Mucosa of descending colon (tissue), 3 donors: ENCODE measurements around the gene TTC9. TPM values are rescaled to one million over a fixed set of nuclear protein-coding genes. Genes with fewer than 3 reads are reported as not detected.

ENCODE experiments used
- ATAC-seq: fragments of 200-7000 bp; cut with Tn5 transposase; one replicate; pipeline ENCODE4 v1.9.1; 2020; ENCODE audit warnings: mild to moderate bottlenecking, moderate library complexity
- DNase-seq, 3 donors: peaks; one replicate each; pipeline ENCODE4 v3.0.0-alpha.2; 2020
- H3K36me3 ChIP-seq: fragments of 200-600 bp; one replicate; pipeline ENCODE4 v1.8.0; 2021; ENCODE audit warnings: low read depth, mild to moderate bottlenecking
- H3K4me1 ChIP-seq: fragments of 200-600 bp; one replicate; pipeline ENCODE4 v1.8.0; 2021; ENCODE audit warnings: low read depth, mild to moderate bottlenecking
- H3K4me3 ChIP-seq: fragments of 200-600 bp; one replicate; pipeline ENCODE4 v1.8.0; 2021; ENCODE audit warnings: mild to moderate bottlenecking
- H3K9me3 ChIP-seq: fragments of 200-600 bp; one replicate; pipeline ENCODE4 v1.8.0; 2021; ENCODE audit warnings: mild to moderate bottlenecking
- intact Hi-C, 2 donors: fragments of 100-400 bp; cut with DNase I in 1 of 2; cut with micrococcal nuclease in 1 of 2; formaldehyde crosslinking; loops; one replicate each; pipeline versions ENCODE4 v1.11.0 to v1.11.1; 2022; cut with DNase I, micrococcal nuclease
- total RNA-seq, 3 donors: library from RNA; stranded (reverse); fragmentation: NEBNext Ultra II Directional in 2 of 3; extraction: Animal tissue kit (Norgen Biotek cat#: 25700) in 2 of 3; gene quantifications; one replicate each; pipeline versions ENCODE4 v1.2.1 to v1.2.4, GENCODE V29; 2021 to 2023
- TF ChIP-seq, protein P1 (sequence below): fragments of 200-600 bp; IDR thresholded peaks from one replicate; pipeline ENCODE4 v1.8.0; 2022; ENCODE audit warnings: antibody characterized with exemption, mild to moderate bottlenecking
- donor health status: DM: no; HTN: no; CAD: no; lungs with moderate emphysema.
- donor health status: DM: no; HTN: no; CAD: no.
- donor health status: DM: no; HTN: yes; CAD: no.

TTC9 gene
- total RNA-seq, 3 donors from 2014 or later: 0.20 to 0.63 (median 0.54) TPM

DNA sequence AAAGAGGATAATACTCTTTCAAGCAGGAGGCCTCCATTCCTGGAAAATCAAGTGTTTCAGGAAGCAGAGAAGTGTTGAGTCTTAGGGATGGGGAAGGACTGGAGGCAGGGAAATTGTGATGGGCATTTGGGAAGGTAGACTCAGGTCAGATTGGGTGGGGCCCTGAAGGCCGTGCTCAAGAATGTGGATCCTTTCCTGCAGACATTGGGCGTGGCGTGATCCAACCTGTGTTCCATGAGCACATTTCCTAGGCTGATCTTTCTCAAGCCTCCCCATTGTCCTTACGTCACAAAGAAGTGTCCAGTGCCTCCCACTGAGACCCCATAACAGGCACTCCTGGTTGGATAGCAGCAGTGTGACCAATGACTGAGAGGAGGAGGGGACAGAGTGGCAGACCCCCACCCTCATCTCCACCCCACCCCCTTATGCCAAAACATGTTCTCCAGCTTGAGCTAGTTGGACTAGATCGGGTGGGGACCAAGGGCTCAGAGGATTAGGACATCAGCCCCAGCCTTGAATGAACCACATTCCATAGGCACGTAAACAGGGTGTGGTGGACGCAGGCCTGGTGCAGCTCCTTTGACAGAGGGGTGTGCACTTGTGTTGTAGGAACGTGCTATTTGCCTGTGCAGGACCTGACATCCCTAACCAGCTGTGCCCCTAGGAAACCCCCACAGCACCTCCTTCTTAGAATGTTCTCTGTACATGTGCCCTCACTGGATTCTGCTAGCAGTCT, 76.8 kb downstream of the TTC9 start:
- DNase-seq: peak in 1 of 3 donors; percentile 5
- TF ChIP-seq, protein P1, sequence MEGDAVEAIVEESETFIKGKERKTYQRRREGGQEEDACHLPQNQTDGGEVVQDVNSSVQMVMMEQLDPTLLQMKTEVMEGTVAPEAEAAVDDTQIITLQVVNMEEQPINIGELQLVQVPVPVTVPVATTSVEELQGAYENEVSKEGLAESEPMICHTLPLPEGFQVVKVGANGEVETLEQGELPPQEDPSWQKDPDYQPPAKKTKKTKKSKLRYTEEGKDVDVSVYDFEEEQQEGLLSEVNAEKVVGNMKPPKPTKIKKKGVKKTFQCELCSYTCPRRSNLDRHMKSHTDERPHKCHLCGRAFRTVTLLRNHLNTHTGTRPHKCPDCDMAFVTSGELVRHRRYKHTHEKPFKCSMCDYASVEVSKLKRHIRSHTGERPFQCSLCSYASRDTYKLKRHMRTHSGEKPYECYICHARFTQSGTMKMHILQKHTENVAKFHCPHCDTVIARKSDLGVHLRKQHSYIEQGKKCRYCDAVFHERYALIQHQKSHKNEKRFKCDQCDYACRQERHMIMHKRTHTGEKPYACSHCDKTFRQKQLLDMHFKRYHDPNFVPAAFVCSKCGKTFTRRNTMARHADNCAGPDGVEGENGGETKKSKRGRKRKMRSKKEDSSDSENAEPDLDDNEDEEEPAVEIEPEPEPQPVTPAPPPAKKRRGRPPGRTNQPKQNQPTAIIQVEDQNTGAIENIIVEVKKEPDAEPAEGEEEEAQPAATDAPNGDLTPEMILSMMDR: no peak
- Histone ChIP-seq H3K4me1 (no peaks in the 10 kb centered on the region), H3K9me3 (no peaks in the 10 kb centered on the region), H3K4me3 (no peak overlapping the region), H3K36me3 (no peaks in the 10 kb centered on the region)
- intact Hi-C loops: no loop called here
- peak; percentile 59 for ATAC-seq

- Histone ChIP-seq H3K4me3 (no peak overlapping the region), H3K9me3 (no peaks in the 10 kb centered on the region), H3K4me1 (no peaks in the 10 kb centered on the region), H3K36me3 (no peaks in the 10 kb centered on the region)
- intact Hi-C loops: no loop called here
- TF ChIP-seq, protein P1: no peak
- DNase-seq (no peak), ATAC-seq (no peak)
Observed at GRCh38 chr14:70721542-70721941, 79.8 kb downstream of the TTC9 start.

- H3K4me3 ChIP-seq: no peak overlapping the region
- H3K4me1 ChIP-seq: no peaks in the 10 kb centered on the region
- H3K36me3 ChIP-seq: no peaks in the 10 kb centered on the region
- TF ChIP-seq, protein P1: no peak
- no peaks in the 10 kb centered on the region for H3K9me3 ChIP-seq
- intact Hi-C loops: no loop called here
- no peak for ATAC-seq
- no peak for DNase-seq
Observed at GRCh38 chr14:70722418-70722817, 80.7 kb downstream of the TTC9 start.

- ATAC-seq (no peak), DNase-seq (no peak)
- Histone ChIP-seq H3K4me1 (no peaks in the 10 kb centered on the region), H3K9me3 (no peaks in the 10 kb centered on the region), H3K36me3 (no peaks in the 10 kb centered on the region), H3K4me3 (no peak overlapping the region)
- intact Hi-C loops: no loop called here
- TF ChIP-seq, protein P1: no peak
Observed at GRCh38 chr14:70723276-70723675, 81.6 kb downstream of the TTC9 start.

- Histone ChIP-seq H3K4me1 (no peaks in the 10 kb centered on the region), H3K4me3 (no peak overlapping the region), H3K36me3 (no peaks in the 10 kb centered on the region), H3K9me3 (no peaks in the 10 kb centered on the region)
- ATAC-seq (no peak), DNase-seq (no peak)
- TF ChIP-seq, protein P1: no peak
- intact Hi-C loops: no loop called here
Observed at GRCh38 chr14:70724110-70724509, 82.4 kb downstream of the TTC9 start.
